Adrenal gland (tissue), 5 donors: ENCODE data around the gene IL9.

Source experiments
- POLR2A ChIP-seq, 2 donors: fragments of 450-650 bp; IDR thresholded peaks; one replicate each; pipeline ENCODE4 v1.6.1; 2017; ENCODE audit warnings: antibody characterized with exemption in 2 of 2, mild to moderate bottlenecking in 2 of 2, moderate library complexity in 1 of 2
- TF ChIP-seq, protein P1 (sequence below), 6 experiments: fragments of 450-650 bp in 4 of 6; fragments of 200-600 bp in 2 of 6; sonication (generic) in 1 of 6; IDR thresholded peaks; 1 replicate in 5 of 6; 2 replicates in 1 of 6; pipeline versions ENCODE4 v1.5.1 to v1.8.0; 2016 to 2021; ENCODE audit warnings: antibody characterized with exemption in 6 of 6, mild to moderate bottlenecking in 2 of 6, moderate library complexity in 1 of 6
- donor health status: DM: no; HTN: no; CAD: no.

DNA sequence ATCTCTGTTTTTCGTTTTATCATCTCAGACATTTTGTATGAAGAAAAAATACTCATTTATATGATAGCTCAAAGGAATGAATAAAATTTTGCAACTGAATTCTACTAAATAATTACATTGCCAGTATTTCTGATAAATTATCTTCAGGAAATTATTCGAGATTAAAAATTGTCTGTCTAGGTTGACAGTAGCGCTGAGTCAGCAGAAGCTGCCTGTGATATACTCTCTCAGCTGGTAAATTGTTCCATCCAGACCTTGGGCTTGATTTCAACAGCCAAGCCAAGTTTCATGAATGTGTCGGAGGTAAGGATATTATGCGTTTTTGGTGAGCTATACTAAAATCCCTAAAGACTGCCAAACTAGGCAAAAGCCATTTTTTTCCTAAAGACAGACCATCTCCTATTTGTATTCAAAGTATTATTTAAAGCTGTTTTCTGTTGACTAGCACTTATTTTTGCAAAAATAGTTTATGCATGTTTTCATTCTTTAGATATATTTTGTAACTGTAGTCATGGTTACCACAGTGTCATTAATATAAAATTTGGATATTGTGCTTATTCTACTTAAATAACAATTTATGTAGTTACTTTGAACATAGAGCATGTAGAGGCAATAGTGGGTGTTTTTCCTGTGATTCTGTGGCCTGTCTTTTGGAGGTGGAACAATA lies 41.7 kb upstream of the IL9 start:
- TF ChIP-seq POLR2A (IDR thresholded peaks at IDR 0.05): no peak
- TF ChIP-seq, protein P1, sequence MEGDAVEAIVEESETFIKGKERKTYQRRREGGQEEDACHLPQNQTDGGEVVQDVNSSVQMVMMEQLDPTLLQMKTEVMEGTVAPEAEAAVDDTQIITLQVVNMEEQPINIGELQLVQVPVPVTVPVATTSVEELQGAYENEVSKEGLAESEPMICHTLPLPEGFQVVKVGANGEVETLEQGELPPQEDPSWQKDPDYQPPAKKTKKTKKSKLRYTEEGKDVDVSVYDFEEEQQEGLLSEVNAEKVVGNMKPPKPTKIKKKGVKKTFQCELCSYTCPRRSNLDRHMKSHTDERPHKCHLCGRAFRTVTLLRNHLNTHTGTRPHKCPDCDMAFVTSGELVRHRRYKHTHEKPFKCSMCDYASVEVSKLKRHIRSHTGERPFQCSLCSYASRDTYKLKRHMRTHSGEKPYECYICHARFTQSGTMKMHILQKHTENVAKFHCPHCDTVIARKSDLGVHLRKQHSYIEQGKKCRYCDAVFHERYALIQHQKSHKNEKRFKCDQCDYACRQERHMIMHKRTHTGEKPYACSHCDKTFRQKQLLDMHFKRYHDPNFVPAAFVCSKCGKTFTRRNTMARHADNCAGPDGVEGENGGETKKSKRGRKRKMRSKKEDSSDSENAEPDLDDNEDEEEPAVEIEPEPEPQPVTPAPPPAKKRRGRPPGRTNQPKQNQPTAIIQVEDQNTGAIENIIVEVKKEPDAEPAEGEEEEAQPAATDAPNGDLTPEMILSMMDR (IDR thresholded peaks at IDR 0.05): no peak
